Epithelial cell of esophagus (primary cell): Measurements from ENCODE around the gene ARRDC2.
A peak's percentile ranks its signal among the peaks of the same experiment; 100 is the strongest.
"Not testable (repeated sequence)": the region's sequence is repeated elsewhere in the genome, so short reads cannot be mapped to it uniquely, and the experiment has no call there.

Experiments
- DNase-seq: peaks from one replicate; pipeline ENCODE4 v3.0.0; 2010; ENCODE audit warnings: low read depth
- H3K4me3 ChIP-seq: 2 replicates; pipeline ENCODE4 v1.5.1; 2011; ENCODE audit warnings: mild to moderate bottlenecking, low read length, control low read depth
- TF ChIP-seq, protein P1 (sequence below): IDR thresholded peaks from 2 replicates; pipeline ENCODE4 v1.5.1; 2011; ENCODE audit warnings: low read depth, mild to moderate bottlenecking, low read length, control low read depth, inconsistent platforms; ENCODE audit not compliant: insufficient read depth; ENCODE audit errors: missing control alignments

Gene ARRDC2

DNA sequence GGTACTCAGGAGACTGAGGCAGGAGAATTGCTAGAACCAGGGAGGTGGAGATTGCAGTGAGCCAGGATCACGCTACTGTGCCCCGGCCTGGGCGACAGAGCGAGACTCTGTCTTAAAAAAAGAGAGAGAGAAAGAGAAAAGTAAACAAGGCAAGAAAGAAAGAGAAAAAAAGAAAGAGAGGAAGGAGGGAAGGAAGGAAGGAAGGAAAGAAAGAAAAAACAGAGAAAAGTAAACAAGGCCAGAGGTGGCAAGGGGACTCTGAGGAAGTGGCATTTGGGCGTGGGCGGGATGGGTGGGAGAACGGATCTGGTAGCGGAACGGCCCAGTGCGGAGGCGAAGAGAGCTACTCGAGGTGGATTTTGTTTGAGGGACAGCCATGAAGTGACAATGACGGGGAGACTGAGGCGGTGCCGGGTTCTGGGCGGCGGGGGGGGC is 7.5 kb upstream of the ARRDC2 start:
- no peak for DNase-seq
- no peak overlapping the region for H3K4me3 ChIP-seq

DNA sequence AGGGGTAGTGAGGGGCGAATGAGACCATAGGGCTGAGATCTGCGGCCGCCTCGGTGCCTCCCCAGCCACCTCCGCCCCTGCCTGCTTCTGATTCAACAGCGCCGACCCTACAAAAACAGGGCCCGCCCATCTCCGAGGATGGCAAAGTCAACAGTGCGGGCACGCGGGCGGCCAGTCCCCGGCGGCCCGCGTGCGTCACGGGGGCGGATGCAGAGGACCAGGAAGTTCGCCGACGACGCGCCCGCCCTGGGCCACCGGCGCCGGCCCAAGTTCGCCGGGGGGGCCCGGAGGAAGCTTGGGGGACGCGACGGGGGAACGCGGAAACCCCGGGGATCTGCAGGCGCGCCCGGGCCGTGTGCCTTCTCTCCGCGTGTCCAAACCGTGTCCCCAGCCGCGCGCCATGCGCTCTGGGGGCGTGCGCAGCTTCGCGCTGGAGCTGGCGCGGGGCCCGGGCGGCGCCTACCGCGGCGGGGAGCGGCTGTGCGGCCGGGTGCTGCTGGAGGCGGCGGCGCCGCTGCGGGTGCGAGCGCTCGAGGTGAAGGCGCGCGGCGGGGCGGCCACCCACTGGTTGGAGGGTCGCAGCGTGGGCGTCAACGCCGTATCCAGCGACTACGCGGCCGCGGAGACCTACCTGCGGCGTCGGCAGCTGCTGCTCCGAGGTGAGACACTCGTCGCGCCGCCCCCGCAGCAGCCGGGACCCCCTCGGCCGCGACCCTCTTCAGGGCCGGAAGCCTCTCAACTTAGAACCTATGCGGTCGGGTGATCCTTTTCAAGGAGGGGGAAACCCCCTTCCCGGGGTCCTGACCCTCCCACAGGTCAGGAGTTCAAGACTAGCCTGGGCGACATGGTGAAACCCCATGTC is 6.8 kb upstream of the ARRDC2 start:
- TF ChIP-seq, protein P1, sequence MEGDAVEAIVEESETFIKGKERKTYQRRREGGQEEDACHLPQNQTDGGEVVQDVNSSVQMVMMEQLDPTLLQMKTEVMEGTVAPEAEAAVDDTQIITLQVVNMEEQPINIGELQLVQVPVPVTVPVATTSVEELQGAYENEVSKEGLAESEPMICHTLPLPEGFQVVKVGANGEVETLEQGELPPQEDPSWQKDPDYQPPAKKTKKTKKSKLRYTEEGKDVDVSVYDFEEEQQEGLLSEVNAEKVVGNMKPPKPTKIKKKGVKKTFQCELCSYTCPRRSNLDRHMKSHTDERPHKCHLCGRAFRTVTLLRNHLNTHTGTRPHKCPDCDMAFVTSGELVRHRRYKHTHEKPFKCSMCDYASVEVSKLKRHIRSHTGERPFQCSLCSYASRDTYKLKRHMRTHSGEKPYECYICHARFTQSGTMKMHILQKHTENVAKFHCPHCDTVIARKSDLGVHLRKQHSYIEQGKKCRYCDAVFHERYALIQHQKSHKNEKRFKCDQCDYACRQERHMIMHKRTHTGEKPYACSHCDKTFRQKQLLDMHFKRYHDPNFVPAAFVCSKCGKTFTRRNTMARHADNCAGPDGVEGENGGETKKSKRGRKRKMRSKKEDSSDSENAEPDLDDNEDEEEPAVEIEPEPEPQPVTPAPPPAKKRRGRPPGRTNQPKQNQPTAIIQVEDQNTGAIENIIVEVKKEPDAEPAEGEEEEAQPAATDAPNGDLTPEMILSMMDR = no peak
- DNase-seq = peak; percentile 84

More for the DNA sequence above, 7.5 kb upstream of the ARRDC2 start:
- TF ChIP-seq, protein P1 = no peak

DNA sequence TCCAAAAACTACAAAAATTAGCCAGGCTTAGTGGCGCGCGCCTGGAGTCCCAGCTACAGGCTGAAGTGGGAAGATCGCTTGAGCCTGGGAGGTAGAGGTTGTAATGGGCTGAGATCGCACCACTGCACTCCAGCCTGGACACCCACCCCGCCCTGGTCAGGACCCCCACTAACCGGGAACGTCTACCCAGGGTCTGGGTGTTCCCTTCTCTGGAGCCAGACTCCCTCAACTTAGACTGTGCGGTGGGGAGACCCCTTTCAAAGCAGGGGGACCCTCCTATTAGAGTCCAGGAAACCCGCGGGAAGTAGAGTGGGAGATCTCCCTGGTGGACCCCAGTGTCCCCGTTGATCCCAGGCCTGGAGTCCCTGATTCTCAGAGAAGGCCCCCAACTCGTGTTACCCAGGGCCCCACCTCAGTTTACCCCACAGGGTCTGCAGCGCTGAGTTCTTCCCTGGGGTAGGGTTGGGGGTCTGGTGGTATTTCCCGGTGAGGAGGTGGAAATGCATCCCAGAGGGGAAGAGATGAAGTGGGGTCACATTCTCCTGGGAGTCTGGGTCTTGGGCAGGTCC is 6.1 kb upstream of the ARRDC2 start:
- TF ChIP-seq, protein P1 = no peak
- peak overlapping the region; percentile 63 for H3K4me3 ChIP-seq
- no peak for DNase-seq

More for the DNA sequence above, 6.8 kb upstream of the ARRDC2 start:
- peak overlapping the region; percentile 63 for H3K4me3 ChIP-seq

DNA sequence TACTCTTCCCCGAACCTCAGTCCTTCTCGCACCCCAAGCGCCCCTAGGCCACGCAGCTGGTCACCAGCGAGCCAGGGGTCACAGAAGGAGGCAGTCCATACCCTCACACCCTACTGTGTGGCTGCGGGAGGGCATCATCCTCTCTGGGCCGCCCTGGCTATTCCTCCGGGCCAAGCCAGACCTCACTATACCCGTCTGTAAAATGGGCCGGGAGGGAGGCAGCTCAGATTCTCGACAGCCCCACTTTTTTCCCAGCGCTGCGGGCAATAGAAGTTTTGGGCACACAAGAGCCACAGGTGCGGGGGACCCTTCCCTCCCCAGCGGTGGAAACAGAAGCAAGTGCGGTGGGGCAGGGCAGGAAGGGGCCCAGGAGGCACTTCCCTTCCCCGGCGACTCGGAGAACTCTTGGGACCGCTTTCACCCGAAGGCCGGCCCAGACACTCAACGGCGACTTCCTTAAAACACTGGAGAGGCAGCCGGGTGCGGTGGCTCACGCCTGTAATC is 5.6 kb upstream of the ARRDC2 start:
- no peak overlapping the region for H3K4me3 ChIP-seq
- TF ChIP-seq, protein P1 = no peak
- DNase-seq = no peak

DNA sequence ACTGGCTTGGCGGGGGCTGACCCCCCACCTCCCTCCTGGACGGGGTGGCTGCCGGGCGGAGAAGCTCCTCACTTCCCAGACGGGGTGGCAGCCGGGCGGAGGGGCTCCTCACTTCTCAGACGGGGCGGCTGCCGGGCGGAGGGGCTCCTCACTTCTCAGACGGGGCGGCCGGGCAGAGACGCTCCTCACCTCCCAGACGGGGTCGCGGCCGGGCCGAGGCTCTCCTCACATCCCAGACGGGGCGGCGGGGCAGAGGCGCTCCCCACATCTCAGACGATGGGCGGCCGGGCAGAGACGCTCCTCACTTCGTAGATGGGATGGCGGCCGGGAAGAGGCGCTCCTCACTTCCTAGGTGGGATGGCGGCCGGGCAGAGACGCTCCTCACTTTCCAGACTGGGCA is 2.2 kb upstream of the ARRDC2 start:
- not testable (repeated sequence) for H3K4me3 ChIP-seq, DNase-seq

DNA sequence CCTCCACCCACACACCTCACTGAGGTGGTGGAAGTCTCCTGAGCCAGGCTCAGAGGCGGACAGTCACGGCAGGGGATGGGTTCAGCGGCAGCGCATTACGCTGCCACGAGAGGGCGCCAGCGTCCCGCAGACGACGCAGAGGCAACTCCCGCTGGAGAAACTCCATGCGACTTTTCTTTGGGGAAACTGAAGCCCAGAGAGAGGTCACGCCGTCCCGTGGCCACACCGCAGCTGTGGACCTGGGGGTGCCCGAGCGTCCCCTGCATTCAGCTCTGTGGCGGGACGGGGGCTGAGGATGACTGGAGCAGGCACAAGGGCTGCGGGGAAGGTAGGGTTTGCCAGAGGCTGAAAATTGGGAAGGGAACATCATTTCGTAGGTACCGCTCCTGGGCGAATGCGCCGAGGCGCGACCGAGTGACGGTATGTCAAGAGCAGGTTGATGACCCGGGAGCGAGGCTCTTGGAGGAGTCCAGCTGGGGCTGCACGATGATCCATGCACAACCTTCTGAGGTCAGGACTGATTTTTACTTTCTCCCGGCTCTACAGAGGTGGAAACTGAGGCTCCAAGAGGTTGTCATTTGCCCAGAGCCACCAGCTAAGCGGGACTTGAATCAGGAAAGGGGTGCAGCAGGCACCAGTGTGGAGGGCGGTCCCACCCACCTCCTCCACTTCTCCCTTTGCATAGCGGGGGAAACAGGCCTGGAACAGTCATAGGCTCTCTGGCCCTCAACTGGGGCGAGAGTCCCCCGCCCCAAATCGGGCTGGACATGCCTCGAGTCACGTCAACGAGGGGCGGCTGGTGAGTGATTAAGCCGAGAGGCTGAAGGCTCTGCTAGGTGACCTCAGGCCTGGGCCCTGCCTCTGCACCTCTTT is 690 bp upstream of the ARRDC2 start:
- peak; percentile 76 for DNase-seq
- peak overlapping the region; percentile 51 for H3K4me3 ChIP-seq
- TF ChIP-seq, protein P1 = peak; percentile 96

DNA sequence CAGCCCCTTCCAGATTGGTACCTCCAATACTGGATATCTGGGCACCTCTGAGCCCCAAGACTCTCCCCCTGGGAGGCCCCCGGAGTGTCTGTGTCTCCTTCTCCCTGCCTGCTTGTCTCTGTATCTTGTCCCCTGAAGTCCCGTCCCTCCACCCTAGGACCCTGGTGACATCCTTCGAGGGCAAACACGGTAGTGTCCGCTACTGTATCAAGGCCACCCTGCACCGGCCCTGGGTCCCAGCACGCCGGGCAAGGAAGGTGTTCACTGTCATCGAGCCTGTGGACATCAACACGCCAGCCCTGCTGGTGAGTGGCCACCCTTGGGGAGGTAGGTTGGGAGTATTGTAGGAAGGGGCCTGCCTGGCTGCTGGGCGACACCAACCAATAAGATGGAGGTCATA is 844 bp downstream of the ARRDC2 start:
- DNase-seq = no peak
- no peak overlapping the region for H3K4me3 ChIP-seq
- TF ChIP-seq, protein P1 = no peak
